Smooth muscle cell (in vitro differentiated cells): Measurements from ENCODE around the gene FIGNL2. TPM values are rescaled to one million over a fixed set of nuclear protein-coding genes. Genes with fewer than 3 reads are reported as not detected.
A peak's percentile ranks its signal among the peaks of the same experiment; 100 is the strongest.

Experiments
- DNase-seq: peaks from one replicate; lab custom pipeline; 2025; ENCODE audit not compliant: unreplicated experiment; lab: John Stamatoyannopoulos, UW
- H2AFZ ChIP-seq: fragments of 200-600 bp; sonication (generic); 2 replicates; pipeline ENCODE4 v1.6.0; 2016; ENCODE audit warnings: antibody characterized with exemption, low read depth, mild to moderate bottlenecking
- H3F3A ChIP-seq: fragments of 200-600 bp; sonication (generic); 2 replicates; pipeline ENCODE4 v1.6.0; 2017; ENCODE audit warnings: antibody characterized with exemption, low read depth
- H3K27ac ChIP-seq: fragments of 200-600 bp; sonication (generic); 2 replicates; pipeline ENCODE4 v1.5.1; 2016; ENCODE audit warnings: low read depth, mild to moderate bottlenecking
- H3K27me3 ChIP-seq: fragments of 200-600 bp; sonication (generic); 2 replicates; pipeline ENCODE4 v1.6.1; 2016; ENCODE audit warnings: low read depth, mild to moderate bottlenecking
- H3K36me3 ChIP-seq: fragments of 200-600 bp; sonication (generic); 2 replicates; pipeline ENCODE4 v1.5.1; 2016; ENCODE audit warnings: low read depth
- H3K4me1 ChIP-seq: fragments of 200-600 bp; sonication (generic); 2 replicates; pipeline ENCODE4 v1.5.1; 2016; ENCODE audit warnings: low read depth
- H3K4me2 ChIP-seq: fragments of 200-600 bp; sonication (generic); 2 replicates; pipeline ENCODE4 v1.6.0; 2016; ENCODE audit warnings: mild to moderate bottlenecking
- H3K4me3 ChIP-seq: fragments of 200-600 bp; sonication (generic); 2 replicates; pipeline ENCODE4 v1.5.1; 2016; ENCODE audit warnings: mild to moderate bottlenecking
- H3K79me2 ChIP-seq: fragments of 200-600 bp; sonication (generic); 2 replicates; pipeline ENCODE4 v1.6.0; 2016; ENCODE audit warnings: low read depth, mild to moderate bottlenecking
- H3K9ac ChIP-seq: fragments of 200-600 bp; sonication (generic); 2 replicates; pipeline ENCODE4 v1.6.0; 2016; ENCODE audit warnings: low read depth
- H3K9me3 ChIP-seq: fragments of 200-600 bp; sonication (generic); replicated peaks from 2 replicates; pipeline ENCODE4 v1.5.1; 2016; ENCODE audit warnings: low read depth
- H4K20me1 ChIP-seq: fragments of 200-600 bp; sonication (generic); 2 replicates; pipeline ENCODE4 v1.6.0; 2016; ENCODE audit warnings: low read depth
- CTCF ChIP-seq: fragments of 200-600 bp; sonication (generic); IDR thresholded peaks from 2 replicates; pipeline ENCODE4 v1.5.1; 2017; ENCODE audit warnings: borderline replicate concordance, mild to moderate bottlenecking, antibody characterized with exemption; ENCODE audit not compliant: insufficient read depth, poor library complexity, severe bottlenecking
- WGBS: methylation state at CpG from one replicate; pipeline ENCODE4 v1.1.7; 2016; ENCODE audit warnings: low lambda C conversion rate; 5-methylcytosine and 5-hydroxymethylcytosine counted together
- polyA plus RNA-seq: library from polyadenylated mRNA; unstranded; fragments of >200 nt; fragmentation: Nextera tagmentation; extraction: Ambion mirVana; gene quantifications from 2 replicates; pipeline ENCODE4 v1.2.1, GENCODE V29; 2016
- total RNA-seq: library from RNA; depleted of rRNA; stranded (reverse); fragments of >200 nt; gene quantifications from 2 replicates; pipeline ENCODE4 v1.2.3, GENCODE V29; 2014

FIGNL2 gene
- total and polyA plus RNA-seq, 2 experiments from 2014 or later, result 1.1 to 2.7 TPM

GRCh38 chr12:51822261-51822616 lies 26.3 kb downstream of the FIGNL2 start:
- H3K36me3 ChIP-seq, result no peaks in the 10 kb centered on the region
- no peak for DNase-seq
- no peak overlapping the region for H2AFZ ChIP-seq
- H3K9me3 ChIP-seq, result no peaks in the 10 kb centered on the region
- peak overlapping the region; percentile 90 for H3K4me2 ChIP-seq
- H3K4me3 ChIP-seq, result no peak overlapping the region
- WGBS, result 89% methylated on average over 16 of the region's 16 CpGs
- H3K4me1 ChIP-seq, result peaks cover 9% of the 10 kb centered on the region
- peaks cover 24% of the 10 kb centered on the region for H4K20me1 ChIP-seq
- TF ChIP-seq CTCF, result no peak
- H3F3A ChIP-seq, result peaks cover 9% of the 10 kb centered on the region
- H3K79me2 ChIP-seq, result no peaks in the 10 kb centered on the region
- no peak overlapping the region for H3K9ac ChIP-seq
- no peak overlapping the region for H3K27ac ChIP-seq
- no peaks in the 10 kb centered on the region for H3K27me3 ChIP-seq

- peak overlapping the region; percentile 90 for H3K4me2 ChIP-seq
- peak overlapping the region; percentile 64 for H3K4me3 ChIP-seq
- peaks cover 9% of the 10 kb centered on the region for H3F3A ChIP-seq
- no peaks in the 10 kb centered on the region for H3K36me3 ChIP-seq
- no peak for TF ChIP-seq CTCF
- H3K27ac ChIP-seq, result peak overlapping the region; percentile 24
- no peaks in the 10 kb centered on the region for H3K27me3 ChIP-seq
- peaks cover 9% of the 10 kb centered on the region for H3K4me1 ChIP-seq
- no peaks in the 10 kb centered on the region for H3K79me2 ChIP-seq
- H3K9me3 ChIP-seq, result no peaks in the 10 kb centered on the region
- H2AFZ ChIP-seq, result peak overlapping the region; percentile 98
- no peak for DNase-seq
- peaks cover 24% of the 10 kb centered on the region for H4K20me1 ChIP-seq
- WGBS, result 36% methylated on average over 49 of the region's 101 CpGs
- H3K9ac ChIP-seq, result peak overlapping the region; percentile 66
Measured at GRCh38 chr12:51821440-51822260, 26.9 kb downstream of the FIGNL2 start.

GRCh38 chr12:51820526-51821439 lies 27.7 kb downstream of the FIGNL2 start:
- peak; percentile 35 for DNase-seq
- Histone ChIP-seq H3K27me3 (no peaks in the 10 kb centered on the region), H3K79me2 (no peaks in the 10 kb centered on the region), H3F3A (peaks cover 9% of the 10 kb centered on the region), H2AFZ (peak overlapping the region; percentile 98), H3K36me3 (no peaks in the 10 kb centered on the region), H3K27ac (peak overlapping the region; percentile 24), H3K9me3 (no peaks in the 10 kb centered on the region), H3K4me1 (peaks cover 9% of the 10 kb centered on the region), H4K20me1 (peaks cover 20% of the 10 kb centered on the region), H3K9ac (peak overlapping the region; percentile 66), H3K4me3 (peak overlapping the region; percentile 64), H3K4me2 (peak overlapping the region; percentile 90)
- TF ChIP-seq CTCF, result peak; percentile 41
- WGBS, result 15% methylated on average over 73 of the region's 113 CpGs
